ENCODE data around the gene CDHR3. TPM values are rescaled to one million over a fixed set of nuclear protein-coding genes. Genes with fewer than 3 reads are reported as not detected.
A peak's percentile ranks its signal among the peaks of the same experiment; 100 is the strongest.
"Not testable (repeated sequence)": the region's sequence is repeated elsewhere in the genome, so short reads cannot be mapped to it uniquely, and the experiment has no call there.

Gene CDHR3
- total RNA-seq, 1 experiment from 2014 or later = 1.2 TPM

DNA sequence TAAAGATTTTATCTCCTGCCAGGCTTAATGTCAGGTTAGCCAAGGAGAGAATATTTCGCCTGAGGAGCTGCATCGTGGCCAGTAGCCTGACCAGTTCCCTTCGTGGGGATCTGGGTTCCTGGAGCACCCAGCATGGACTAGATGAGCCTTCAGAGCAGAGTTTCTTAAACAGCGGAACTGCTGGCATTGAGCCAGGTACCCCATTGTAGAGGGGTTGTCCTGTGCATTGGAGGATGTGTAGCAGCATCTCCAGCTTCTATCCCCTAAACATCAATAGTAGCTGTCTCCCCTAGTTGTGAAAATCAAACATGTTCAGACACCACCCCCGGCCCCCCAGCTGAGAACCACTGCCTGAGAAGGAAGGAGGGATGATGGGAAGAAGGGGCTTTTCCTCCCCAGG, 36.2 kb downstream of the CDHR3 start:
- no peak for DNase-seq (ENCODE audit: low read depth)

DNA sequence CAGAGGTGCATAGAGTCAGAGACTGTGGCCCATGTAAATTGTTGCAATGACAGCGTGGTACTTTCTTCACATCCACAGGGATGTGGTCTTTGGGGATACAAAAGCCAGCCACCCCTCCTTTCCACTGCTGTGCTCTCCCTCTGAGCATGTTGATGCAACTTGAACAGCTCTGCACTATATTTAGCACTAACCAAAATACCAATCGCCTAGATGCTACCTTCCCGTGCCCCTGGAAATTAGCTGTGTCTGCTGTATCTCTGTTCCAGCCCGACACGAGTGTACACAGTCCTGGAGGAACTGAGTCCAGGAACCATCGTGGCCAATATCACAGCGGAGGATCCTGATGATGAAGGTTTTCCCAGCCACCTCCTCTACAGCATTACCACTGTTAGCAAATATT, 38.1 kb downstream of the CDHR3 start:
- DNase-seq (ENCODE audit: low read depth) = no peak

DNA sequence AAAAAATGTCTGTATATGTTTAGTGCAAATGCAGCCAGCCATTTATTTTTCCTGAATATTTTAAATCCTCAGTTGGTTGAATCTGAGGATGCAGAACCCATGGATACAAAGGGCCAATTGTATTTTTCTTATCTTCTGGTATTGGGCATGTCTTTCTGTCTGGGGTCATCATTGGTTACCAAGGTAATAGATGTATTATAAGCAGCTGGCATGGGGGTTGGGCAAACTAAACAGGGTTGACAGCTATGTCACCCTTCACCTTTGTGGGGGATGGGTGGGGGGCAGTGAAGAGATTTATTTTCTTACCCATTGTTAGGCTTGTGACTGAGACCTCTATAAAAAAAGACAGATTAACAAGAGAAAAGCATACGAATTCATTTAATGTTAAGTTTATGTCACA, 38.8 kb downstream of the CDHR3 start:
- no peak for DNase-seq (ENCODE audit: low read depth)

DNA sequence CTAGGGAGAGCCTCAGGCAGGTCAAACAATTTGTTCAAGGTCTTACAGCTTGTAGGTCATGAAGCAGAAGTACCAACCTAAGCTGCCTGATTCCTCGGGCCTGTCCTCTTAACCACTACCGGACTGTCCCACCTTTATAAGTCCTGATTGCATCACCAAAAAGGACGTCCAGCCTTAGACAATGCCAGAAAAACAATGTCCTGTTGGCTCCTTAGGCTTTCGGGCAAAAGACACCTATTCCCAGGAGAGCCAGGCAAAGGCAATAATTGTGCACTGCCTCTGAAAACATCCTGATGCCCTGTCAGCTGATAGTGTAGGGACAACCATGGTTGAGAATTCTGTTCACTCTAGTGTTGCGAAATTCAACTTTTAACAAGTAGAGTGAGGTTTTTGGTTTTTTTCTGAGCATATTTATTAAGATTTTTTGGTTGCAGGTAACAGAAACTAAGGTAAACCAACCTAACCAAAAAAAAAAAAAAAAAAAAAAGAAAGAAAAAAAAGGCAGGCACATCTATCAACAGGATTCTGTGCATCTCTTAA, 40.5 kb downstream of the CDHR3 start:
- no peak for DNase-seq (ENCODE audit: low read depth)

DNA sequence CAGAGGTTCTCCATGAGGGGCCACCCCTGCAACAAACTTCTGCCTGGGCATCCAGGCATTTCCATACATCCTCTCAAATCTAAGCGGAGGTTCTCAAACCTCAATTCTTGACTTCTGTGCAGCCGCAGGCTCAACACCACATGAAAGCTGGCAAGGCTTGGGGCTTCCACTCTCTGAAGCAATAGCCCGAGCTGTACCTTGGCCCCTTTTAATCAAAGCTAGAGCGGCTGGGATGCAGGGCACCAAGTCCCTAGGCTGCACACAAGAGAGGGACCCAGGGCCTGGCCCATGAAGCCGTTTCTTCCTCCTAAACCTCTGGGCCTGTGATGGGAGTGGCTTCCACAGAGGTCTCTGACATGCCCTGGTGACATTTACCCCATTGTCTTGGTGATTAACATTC, 43.8 kb downstream of the CDHR3 start:
- DNase-seq (ENCODE audit: low read depth) = no peak

DNA sequence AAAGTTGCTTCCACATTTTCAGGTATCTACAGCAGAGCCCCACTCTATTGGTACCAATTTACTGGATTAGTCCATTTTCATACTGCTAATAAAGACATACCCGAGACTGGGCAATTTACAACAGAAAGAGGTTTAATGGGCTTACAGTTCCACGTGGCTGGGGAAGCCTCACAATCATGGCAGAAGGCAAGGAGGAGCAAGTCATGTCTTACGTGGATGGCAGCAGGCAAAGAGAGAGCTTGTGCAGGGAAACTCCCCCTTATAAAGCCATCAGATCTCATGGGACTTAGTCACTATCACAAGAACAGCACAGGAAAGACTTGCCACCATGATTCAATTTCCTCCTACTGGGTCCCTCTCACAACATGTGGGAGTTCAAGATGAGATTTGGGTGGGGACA, 44.7 kb downstream of the CDHR3 start:
- DNase-seq (ENCODE audit: low read depth) = not testable (repeated sequence)

DNA sequence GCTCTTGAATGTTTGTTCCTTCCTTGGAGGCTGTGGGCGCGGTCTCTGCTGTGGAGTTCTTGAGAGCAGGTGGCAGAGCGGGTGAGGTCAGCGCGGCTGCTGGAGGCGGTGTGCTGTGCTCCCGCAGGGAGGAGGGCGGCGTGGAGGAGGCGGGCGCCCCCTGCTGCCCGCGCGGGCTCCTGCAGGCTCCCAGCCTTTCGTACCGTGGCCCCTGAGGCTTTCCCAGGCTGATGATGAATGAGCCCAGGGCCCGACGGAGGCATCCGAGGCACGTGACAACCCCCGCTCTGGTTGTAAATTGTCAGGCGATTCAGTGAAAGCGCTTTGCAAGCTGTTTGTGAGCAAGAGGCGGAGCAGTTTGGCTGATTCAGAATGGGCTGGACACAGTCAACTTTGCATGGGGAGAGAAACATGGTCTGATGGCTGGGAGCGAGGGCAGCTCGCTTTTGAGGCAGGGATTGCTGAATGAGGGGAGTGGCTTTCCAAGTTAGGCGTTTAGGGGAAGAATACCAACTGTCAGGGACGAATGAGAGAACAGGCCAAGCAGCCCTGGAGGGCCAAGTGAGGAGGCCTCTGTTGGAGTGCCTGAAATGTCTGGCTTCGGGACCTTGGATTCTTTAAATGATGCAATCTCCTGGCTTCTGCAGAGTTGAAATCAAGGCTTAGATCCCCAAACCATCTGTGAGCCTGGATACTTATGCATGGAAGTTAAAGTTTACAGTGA, 46.6 kb downstream of the CDHR3 start:
- peak; percentile 97 for DNase-seq (ENCODE audit: low read depth)

DNA sequence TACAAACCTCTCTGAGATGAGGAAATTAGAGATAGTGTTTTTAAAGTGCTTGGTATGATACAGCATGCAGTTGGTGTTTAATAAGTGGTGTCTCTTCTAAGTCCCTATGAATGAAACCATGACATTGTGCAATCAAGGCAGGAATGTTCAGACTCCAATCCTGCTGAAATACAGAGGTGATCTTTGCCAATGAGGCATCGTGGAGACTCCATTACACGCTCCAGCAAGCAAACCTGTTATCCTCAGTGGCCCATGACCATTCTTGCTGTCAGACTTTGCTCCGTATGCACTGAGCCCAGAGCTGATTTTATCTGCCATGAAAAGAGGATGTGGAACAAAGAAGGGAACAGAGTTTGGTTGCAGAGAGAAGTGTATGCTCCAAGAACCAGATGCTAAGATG, 47.3 kb downstream of the CDHR3 start:
- DNase-seq (ENCODE audit: low read depth) = no peak

DNA sequence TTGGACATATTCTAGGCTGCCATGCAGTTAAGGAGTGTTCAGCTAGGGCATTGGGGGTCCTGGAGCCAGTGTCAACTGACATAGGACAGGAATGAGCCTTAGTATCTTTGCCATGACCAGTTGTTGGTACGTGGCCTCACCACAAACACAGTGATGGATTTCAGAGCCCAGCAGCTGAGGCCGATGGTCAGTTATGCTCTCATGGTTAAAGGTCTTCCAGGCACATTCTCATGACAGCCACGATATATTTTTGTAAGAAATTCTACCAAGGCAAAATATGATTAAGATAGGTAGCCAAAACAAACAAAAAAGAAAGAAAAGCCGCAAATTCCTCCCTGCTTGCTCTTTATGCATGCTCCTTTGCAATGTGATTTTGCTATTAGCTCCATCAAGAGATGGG, 47.8 kb downstream of the CDHR3 start:
- peak; percentile 69 for DNase-seq (ENCODE audit: low read depth)

DNA sequence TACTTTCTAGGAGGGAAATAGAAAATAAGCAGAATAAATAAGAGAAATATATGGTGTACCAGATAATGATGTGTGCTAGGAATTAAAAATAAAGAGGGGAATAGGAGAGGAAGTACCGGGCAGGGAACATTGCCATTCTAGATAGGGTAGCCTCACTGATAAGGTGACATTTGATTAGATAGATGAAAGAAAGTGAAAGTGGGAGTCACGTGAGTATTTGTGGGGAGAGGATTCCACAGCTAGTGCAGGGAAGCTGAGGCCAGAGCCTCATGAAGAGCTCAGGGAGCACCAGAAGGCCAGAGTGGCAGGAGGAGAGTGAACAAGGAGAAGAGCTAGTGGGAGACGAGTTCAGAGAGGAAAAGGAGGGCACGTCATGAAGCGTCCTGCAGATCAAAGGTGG, 49.1 kb downstream of the CDHR3 start:
- no peak for DNase-seq (ENCODE audit: low read depth)

DNA sequence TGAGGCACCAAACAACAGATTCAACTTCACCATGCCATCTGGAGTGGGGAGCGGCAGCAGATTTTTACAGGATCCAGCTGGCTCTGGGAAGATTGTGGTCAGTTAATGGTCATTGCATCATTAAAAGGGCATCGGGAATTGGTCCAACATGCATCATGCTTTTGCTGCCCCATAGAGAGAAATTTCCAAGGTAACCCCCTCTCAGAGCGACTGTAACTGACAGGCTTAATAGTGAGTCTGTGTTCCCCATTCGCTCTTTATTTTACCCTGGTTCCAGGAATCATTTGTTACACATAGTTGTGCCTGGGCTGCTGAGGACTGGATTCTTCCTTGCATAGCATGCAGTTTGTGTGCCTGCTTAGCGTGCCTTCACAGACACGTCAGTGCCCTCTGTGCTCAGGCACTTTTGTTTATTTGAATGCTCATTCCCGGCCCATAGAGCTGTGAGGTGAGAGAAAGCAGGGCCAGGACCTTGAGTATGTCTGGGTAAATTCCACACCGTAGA, 49.9 kb downstream of the CDHR3 start:
- DNase-seq (ENCODE audit: low read depth) = peak; percentile 96

DNA sequence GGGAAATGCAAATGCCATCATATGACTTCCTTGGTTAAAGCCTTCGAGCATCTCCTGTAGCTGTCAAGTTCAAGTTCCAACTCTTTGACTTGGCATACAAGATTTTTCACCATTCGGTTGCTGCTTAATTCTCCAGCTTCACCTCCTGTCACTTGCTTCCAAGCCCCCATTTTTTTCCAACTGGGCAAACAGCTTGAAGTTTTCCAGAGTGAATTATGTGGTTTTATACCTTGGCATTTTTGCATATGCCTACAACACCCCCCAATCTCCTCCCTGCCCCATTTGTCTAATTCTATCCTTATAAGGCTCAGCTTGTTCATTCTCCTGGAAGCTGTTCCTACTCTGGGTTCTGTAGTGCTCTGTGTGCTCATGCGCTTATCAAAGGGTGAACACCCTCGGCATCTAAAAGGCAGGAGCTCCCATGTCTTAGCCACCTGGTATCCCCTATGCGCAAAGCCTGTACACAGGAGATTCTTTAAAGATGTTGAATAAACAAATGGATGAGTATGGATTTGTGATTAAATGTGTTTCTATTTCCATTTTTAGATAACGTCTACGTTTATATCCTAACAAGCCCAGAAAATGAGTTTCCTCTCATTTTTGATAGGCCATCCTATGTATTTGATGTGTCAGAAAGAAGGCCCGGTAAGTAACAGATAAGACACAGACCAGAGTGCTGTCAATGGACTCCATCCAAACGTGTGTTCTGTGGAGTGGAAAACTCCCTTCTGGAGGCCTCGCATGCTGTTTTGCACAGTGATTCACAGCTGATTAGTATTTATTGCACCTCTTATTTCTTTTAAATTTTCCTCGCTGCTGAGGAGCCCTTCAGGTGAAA, 52.5 kb downstream of the CDHR3 start:
- DNase-seq (ENCODE audit: low read depth) = no peak

DNA sequence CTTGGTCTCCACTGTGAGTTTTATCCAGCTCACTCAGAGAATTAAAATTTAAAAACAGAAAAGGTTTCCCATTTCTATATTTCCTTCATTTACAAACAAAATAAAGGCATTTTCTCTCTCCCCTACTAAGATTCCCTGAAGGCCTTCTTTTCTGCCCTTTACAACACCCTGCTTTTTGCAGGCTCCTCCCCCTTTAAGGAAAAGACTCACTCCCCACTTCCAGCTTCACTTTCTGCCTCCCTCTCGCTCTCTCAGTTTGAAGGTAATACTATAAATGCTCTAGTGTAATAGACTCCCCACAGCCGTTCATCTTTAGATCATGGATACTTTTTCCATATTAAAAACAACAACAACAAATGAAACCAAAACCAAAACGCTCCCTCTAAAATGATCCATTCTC, 53.3 kb downstream of the CDHR3 start:
- no peak for DNase-seq (ENCODE audit: low read depth)

DNA sequence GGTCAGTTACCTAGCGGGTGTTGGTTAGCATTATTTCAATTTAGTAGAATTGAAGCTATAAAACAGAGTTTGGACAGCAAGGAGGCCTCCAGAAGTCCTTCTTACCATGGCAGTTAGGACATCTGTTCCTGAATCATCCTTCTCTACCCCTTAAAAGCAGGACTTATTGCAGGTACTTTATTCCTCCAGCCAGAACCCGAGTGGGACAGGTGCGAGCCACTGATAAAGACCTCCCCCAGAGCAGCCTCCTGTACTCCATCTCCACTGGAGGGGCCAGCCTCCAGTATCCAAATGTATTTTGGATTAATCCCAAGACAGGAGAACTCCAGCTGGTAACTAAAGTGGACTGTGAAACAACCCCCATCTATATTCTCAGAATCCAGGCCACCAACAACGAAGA, 54.6 kb downstream of the CDHR3 start:
- no peak for DNase-seq (ENCODE audit: low read depth)

DNA sequence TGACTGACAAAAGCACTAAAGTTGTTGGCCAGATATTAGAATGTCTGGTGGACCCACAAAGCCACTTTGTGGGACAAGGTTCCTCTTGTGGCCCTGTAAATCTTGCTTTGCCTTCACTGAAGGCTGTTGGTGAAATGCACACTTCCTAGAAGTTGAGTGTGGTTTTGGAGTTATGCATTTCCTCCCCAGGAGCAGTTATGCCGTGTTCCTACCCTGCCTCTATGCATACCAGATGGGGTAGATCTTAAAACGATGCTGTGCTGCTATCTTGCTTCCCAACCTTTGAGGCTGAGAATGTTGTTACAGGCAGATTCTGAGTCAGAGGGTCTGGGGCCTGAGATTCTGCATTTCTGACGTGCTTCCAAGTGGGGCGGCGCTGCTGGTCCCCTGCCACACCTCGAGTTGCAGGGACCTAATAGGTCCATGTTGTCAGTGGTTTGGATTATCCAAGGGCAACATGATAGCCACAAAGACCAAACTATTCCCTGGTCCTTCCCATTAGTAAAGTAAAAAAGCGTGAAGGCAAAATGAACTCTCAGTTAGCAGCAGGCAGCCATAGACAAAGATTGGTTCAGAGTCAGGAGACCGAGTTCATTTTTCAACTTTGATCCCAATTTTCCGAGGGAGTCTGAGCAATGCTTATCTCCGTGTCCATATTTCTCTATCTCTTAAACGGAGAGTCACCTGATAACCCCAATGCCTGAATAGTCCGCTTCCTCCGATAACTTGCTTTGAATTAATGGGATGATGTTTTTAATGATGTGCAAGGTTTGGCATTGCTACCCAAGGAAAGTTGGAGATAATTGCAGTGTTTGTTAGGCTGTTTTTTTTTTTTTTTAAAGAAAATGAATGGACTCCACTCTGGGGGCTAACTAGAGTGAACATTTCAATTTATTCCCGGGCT, 55.8 kb downstream of the CDHR3 start:
- DNase-seq (ENCODE audit: low read depth) = no peak

DNA sequence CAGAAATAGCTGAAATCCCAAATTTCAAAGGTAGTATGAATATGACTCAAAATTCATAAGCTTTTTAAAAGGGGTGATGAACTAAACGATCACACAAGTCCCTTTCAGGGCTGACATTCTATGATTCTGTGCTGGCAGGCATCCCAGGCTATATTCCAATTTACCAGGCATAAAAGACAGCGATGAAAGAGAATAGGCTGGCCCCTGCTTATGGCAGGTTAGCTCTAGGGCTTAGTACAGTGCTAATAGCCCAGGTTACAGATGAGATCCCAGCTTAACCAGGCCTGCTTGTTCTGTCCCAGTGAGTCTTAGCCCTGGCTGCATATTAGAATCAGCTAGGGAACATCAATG, 56.4 kb downstream of the CDHR3 start:
- no peak for DNase-seq (ENCODE audit: low read depth)

DNA sequence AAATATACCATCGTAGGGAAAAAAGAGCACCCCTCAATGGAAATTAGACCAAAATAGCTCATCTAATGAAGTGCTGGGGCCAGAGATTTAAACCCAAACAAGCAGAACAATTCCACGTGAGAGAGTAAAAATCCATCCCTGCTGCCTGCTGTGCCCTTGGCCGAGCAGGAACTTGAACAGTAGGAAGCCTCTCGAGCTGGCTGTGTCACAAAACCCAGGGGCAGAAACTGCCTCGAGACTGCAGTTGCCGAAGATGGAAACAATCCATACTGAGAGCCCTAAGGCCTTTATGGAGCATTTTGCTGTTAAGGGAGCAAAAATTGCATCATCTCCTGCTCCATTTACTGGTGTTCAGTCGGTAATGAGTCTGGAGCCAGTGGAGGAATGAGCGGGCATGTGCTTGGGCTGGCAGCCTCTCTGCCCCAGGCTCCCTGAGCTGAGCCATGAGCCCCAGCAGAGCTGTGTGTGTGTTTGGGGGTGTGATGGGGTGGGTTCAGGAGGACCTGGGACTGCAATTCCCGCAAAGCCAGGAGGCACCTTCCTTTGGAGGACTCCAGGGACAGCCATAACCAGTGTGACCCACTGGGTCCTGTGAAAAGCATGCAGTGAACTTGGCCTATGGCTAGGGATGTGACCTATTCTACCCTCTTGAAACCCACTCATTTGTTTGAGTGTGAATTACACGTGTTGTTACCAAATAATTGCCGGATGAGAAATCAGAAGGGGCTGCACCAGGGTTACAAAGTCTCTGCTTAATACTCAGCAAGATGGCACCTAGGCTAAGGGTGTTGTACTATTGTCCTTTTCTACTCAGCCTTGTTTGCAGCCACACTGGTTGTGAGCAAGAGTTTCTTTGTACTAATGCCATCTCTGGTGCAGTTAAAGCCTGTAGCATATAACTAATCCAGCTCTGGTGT, 58.3 kb downstream of the CDHR3 start:
- no peak for DNase-seq (ENCODE audit: low read depth)

DNA sequence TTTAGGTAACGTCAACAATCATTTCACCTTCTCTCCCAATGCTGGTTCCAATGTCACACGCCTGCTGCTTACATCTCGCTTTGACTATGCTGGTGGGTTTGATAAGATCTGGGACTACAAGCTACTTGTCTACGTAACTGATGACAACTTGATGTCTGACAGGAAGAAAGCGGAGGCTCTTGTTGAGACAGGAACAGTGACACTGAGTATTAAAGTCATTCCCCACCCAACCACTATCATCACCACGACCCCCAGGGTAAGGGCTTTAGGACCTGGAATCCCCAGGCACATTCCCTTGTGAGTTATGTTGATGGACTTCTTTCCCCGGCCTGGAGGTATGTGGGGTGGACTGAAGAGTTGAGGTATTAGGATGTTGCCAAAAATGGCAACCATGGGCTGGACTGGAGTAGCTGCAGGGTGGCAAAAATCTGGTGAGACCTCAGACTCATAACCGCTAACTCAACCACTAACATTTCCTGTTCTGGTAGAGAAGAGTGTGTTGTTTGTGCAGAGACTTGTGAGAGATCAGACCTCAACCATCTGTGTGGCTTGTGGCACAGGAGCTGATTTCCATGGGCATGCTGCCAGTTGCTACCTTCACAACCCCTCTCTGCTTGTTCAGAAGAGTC, 59.2 kb downstream of the CDHR3 start:
- DNase-seq (ENCODE audit: low read depth) = no peak

DNA sequence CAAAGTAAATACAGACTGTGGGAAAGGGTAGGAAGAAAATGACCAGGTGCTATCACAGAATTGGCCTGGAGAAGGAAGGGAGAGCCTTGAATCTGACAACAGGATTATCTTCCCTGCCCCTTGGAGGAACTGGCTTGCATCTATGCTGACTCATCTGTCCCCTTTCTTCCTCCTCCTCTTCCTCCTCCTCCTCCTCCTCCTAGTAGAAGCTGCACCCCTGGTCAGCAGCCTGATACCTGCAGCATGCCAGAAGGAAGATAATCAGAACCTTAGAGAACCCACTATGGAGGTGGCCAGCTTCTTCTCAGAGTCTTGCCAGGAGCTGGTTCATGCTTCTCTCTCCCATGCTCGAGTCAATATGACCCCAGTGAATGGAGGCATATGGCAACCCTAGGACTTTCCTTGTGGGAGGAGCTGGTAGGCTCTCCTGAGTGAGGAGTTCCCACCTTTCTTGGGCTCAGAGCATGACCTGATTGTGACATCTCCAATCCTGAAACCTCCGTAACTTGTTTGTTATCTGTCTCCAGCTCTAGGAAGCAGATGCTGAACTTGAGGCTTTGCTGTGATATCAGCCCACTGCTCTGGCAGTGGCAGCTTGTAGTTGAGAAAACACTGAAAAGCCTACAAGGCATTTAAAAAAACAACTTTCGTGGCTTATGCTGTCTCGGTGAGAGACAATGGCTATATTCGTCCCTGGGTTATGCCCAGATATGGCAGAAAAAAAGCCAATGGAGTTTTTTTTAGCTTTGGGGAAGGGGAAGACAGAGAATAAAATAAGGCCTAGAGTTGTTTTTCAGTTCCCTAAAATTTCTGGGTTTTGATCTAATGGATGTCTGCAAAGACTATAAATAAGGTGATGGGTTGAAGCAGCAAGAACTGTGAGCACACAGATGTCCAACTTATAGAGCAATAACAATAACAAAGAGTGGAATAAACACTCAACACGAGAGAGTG, 60.6 kb downstream of the CDHR3 start:
- no peak for DNase-seq (ENCODE audit: low read depth)

All from LHCN-M2 (cell line).